Bone marrow (tissue), 2 donors: ENCODE results near the gene BNC2.

Experiments
- DNase-seq, 2 donors: peaks; one replicate each; lab custom pipeline; 2025; lab: John Stamatoyannopoulos, UW

The BNC2 gene

DNA sequence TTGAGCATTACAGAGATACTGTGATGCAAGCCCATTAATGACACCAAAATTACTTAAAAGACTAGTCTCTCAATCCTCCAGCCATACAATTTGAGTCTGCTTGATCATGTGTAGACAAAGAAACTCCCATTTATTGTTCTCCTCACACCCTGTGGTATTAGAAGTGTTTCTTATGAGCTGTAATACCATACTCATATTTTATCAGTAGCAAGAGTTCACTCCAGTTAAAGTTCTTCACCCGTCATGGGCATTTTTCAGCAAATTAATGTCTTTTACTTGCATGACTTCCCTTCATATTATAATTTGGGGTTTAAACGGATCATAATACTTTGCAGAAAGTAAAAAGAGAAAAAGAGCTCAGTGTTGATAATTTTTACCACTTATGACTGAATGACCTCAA lies 242.9 kb downstream of the BNC2 start:
- no peak for DNase-seq

DNA sequence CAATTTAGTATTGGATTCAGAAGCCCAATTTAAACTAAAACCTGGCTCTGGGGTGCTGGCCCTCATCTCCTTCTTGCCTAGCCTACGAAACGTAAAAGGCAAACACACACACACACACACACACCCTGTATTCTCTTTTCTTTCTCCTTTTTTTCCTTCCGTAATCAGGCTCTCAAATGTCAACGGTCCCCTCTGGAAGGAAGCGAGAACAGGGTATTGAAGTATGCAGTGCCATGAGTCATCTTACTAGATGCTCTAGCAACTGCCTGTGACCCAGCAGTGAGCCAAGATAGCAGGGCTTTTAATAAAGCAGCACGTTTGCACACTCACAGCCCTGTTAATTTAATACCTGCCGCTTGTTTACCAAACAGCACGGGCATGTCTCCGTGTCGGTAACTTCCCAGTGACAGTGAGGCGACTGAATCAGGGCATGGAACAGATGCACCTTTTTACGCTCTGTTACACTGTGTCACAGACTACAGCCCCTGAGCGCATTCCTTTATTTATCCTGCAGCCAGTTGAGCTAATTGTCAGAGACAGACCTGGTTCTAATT lies 243.8 kb downstream of the BNC2 start:
- no peak for DNase-seq

DNA sequence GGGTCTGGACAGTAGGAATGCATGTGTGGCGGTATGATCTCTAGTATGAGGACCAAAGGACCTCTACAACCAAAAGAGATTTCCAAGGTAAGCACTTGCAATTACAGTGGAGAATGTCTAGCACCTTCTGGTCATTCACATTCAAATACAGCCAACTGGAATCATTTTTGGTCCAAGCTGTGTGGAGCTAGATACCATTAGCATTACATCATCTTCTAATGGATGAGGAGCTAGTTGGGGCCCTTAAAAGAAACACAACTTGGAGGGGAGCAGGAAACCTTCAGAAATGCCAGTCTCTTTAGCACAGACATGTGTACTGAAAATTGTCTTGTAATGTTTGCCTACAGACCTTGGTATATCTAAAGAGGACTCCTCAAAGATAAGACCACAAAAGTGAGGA lies 244.7 kb downstream of the BNC2 start:
- no peak for DNase-seq

DNA sequence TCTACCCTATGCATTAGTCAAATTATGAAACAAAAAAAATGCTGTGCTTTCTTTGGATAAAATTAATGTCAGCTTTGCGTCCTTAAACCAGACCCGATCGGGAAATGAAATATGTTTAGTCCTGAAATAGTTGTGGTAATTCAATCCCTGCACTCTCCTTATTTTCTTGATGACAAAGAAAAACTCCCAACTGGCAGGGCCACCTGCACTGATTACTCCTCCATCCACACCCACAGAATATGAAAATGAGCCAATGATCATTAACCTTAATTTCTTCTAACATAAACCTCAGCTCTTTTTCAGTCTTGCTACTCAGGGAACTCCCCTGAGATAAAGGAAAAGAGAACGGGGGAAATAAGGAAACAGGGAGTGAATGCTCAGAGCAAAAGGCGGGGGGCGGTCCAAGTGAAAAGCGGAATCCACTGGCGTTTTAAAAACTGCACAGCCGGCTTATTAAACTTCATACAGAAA lies 245.3 kb downstream of the BNC2 start:
- DNase-seq: no peak

DNA sequence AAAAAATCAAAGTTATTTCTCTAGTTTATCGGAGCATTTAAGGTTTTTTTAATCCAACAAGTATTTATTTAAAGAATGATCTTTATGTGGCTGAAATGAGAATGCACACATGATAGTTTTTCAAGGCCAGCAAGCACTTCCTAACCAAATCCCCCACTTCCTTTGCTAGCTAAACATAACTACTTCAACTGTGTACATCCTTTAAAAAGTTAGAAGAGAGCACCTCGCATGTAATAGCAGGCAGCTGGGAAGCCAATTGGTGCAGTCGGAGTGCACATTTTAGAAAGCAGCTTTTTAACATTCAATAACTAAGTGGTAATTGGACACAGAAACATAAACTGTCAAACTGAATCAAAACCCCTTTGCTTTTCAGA lies 245.7 kb downstream of the BNC2 start:
- DNase-seq: no peak

DNA sequence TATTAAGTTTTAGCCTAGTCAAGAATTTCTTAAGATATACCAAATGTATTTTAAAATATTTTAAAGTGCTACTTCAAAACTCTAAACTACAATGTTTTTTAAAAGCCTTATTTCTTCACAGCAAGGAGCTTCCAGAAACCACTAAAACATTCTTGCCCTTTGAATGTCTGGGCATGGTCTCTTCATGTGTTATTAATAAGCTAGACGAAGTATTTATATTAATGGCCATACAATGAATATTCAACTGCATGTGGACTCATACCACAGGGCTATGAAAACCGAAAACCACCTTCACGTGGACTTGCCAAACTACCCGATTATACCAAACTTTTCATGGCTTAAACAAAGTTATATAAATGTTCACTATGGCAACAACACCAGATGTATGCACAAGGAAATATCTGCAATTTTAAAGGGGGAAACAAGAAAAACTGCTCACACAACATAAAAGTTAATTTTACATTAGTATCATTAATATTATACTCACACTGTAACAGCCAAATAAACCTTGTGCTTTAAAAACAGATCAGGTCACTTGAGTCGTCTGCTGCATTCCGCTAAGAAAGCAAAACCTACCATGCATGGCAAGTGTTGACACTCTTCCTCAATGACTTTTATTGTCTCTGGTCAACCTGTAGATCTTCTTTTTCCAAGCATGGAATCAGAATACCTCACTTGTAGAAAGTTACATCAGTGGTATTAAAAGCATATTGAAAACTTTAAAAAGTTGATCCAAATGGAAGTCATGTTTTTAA lies 246.3 kb downstream of the BNC2 start:
- DNase-seq: no peak

DNA sequence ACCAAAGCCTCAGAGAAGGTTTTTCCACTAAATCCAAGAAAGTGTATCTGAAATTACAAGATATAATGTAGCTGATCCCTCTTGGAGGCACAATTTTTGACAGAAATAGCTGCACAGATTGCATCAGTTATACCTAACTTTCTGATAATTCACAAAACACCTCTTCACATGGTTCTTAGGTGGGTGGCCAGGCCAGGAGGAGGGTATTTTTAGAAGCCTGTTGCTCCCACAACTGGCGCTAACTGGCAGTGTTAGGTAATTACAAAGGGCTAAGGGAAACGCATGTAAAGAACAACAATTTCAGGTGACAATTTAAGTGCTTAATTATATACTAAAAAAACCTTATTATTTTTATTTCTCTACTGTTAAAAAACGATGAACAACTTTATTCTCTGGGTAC lies 247.9 kb downstream of the BNC2 start:
- no peak for DNase-seq

DNA sequence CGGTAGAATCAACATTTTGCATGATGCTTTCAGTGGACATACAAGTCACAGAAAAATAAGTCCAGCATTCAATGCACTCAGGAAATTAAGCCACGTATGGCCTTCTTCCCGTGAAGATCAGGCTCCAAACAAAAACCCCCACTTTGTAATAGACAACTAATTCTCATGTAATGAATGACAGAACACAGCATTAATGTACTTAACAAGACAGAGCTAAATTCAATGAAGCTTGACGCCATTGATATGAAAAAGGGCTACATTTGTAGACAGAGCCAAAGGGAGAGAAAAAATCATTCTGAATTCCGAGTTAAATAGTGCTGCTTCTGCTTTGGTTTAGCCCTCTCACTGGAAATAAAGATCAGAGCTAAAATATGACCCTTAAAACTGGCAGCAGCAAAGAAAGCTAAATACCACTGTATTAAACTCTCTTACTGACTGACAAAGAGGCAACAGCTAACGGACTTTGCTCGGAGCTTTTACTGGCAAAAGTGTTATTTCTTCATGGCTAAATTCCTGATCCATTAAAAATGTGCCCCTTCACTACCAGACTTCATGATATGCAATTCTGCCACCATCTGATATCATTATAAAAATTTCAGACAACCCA lies 250.5 kb downstream of the BNC2 start:
- DNase-seq: no peak

DNA sequence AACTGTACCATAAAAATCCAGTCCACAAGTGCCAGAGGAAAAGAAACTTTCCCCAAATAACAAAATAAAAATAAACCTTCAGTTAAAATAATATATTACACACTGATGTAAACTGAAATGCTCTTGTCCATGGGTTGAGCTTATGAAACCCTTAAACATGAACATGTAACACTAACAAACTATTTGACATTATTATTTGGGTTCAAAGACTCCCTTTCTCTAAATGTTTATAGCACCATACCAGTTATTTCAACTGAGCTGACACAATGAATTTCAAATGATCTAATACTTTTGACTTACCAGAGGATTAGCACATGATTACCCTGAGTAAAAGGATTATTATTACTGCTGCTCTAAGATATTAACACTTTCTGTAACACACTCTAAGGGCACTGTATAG lies 251.1 kb downstream of the BNC2 start:
- DNase-seq: no peak

DNA sequence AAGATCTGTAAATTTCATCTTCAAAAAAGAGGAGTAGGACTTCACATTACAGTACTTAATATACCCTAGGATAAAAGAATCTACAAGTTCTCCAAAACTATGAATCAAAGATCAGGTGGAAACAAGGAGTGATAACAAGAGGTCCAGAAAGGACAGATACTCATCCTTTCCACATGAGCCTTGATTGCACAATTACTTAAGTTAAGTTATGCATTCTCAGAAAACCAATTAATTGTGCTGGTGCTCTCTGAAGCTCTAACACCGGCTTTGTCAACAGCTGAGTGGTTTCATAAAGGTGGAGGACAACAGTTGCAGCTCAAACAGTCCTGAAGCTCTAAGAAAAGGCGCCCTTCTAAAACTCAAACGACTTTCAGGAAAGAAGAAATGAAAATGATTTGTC lies 251.9 kb downstream of the BNC2 start:
- DNase-seq: no peak

DNA sequence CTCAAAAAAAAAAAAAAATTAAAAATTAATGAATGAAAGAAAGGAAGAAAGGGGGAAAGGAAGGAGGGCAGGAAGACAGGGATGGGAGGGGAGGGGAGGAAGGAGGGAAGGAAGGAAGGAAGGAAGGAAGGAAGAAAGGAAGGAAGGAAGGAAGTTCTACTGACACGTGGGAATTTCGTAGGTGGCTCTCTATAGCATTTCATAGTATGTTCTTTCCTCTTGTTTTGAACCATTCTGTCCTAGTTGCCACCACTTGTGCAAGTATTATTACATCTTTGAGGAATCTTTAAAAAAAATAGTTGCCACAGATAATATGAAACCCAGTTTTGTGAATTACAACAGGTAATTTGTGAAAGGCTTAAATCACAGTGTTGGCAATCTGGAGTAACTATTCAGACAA lies 253.8 kb downstream of the BNC2 start:
- no peak for DNase-seq

DNA sequence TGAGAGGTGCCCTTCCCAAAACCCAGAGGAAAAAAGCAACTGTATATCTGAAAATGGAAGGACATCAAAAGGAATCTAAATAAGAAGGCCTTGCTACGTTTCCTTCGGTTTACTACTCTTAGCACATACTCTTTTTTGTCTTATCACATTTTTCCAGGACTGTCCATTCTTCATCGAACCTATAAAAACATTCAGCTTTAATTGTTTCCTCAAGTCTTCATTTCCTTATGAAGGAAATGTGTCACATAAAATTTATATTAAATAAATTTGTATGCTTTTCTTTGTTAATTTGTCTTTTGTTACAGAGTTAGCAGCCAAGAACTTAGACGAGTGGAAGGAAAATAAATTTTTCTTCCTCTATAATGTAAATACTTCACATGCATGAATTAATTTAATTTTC lies 255.0 kb downstream of the BNC2 start:
- no peak for DNase-seq

DNA sequence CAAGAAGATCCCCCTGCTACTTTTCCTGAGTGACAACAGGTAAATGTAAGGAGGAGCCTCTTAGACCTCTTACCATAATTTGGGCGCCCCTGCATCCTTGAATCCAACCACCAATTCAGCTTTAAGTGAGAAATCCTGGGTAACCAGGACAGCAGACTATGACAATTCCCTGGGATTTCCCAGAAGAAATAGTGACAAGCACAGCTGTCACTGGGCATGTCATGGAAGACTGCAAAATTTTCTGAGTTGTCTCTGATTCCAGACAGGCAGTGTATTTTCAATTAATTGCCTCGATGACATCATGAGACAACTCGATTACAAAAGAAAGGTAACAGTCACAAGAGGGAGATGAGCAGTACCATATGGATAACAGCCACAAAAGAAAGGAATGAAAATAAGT lies 256.9 kb downstream of the BNC2 start:
- DNase-seq: no peak

DNA sequence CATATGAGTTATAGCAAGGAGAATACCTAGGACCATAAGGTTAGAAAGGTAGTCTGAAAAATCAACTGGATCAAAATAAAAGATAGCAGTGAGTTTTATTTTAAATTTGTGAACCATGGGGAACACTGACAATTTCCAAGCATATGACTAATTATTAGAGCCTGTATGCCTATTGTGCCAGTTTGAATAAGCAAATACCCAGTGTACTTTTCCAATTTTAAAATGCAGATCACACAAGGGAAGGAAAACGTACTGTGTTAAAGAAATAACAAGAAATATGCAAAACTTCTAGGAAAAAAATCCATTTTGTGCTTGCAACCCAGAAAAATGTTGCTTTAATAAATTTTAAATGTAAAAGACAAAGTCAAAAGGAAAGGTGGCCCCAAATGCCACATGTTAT lies 257.4 kb downstream of the BNC2 start:
- DNase-seq: no peak

DNA sequence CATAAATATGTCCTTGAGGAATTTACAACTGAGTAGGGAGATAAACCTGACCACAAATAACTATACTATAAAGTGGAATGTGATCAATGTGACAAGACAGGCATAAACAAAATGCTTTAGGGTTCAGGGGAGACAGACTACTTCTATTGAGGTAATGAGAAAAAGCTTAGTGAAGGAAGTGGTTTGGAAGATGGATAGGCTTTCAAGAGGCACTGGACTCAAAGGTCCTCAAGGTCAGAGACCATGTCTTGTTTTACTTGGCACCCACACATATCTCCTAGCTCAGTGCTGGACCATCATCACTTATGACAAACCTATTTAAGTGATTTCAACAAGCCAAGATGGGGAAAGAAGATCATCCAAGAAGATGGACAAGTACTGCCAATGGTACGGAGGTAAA lies 257.8 kb downstream of the BNC2 start:
- DNase-seq: no peak

DNA sequence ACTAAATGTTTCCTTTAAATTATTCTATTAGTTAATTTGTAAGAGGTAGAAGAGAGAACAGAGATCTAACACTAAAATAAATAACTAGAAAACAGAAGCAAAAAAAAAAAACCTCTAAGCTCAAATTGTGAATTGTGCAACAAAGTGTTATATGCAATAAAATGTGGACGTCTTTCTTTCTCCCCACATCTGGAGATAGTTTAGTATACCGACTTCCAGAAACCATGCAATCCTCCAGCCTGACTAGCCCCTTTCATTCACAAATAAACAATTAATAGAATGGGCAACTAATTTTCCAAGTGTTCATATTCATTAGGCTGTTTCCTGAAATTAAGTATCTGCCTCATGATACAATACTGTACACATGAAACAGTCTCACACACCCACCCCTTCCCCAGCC lies 258.5 kb downstream of the BNC2 start:
- DNase-seq: no peak

DNA sequence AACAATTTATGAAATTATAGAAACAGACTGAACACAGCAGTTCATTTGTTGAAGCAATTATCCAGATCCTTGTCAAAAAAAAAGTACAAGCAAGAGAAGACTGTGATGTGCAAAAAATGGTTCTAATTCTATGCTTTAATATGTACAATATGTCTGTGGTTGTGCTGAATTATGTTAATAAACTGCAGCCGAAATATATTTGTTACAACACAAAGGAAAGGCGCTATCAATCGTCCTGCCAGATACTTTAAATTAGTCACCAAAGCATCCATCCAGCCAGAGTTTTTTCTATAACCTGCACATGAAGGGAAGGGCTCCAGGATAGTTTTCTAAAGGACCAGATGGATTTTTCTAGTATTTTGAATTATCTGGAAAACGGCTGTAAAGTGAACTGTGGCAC lies 259.5 kb downstream of the BNC2 start:
- DNase-seq: no peak

DNA sequence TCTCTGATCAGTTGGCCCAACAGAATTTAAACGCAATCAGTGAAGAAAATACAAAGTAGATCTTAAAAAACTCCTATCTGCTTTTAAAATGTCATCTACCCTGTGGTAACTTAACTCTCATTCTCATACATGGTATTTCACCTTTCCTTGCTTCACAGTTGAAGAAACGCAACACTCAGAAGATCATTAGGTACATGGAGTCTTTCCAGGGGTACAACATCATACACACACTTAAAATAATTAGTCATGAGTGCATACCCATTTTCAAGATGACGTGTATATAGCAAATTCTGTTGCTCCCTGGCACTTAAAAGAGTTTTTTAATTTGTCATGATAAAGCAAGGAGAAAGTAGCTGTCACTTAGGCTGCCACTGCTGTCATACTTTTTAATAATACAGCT lies 259.9 kb downstream of the BNC2 start:
- no peak for DNase-seq

DNA sequence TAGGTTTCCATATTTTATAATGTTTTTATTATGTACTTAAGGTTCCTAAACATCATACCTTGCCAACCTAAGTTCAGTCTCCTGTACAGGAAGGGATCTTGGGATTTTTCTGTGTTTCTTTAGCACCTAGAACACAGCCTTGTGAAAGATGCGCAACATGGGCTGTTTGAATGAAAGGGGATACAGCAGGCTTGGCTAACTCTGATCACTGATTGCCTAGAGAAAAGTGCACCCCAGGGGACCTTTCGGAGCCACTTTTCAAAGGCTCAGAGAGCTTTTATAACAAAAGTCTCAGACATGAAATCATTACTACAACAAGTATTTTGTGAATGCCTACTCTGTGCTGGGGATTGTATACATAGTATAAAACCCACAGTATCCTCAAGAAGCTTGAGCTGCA lies 261.6 kb downstream of the BNC2 start:
- DNase-seq: no peak

DNA sequence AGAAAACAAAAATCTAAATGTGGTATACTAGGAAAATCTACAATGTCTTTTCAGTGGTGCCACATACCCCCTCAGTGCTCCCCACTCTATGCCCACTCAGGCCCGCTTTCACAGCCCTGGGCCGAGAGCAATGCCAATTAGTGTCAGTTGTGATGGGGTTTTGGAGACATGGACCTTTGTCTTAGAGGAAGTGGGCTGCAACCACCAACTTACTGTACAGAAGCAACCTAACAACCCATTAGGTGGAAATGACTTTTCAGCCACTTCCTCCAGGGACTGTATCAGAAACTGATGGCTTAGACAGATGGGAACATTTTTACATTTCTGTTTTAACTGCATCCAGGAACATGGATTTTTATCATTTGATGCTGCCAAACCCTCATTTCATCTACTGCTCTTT lies 268.0 kb downstream of the BNC2 start:
- DNase-seq: no peak

DNA sequence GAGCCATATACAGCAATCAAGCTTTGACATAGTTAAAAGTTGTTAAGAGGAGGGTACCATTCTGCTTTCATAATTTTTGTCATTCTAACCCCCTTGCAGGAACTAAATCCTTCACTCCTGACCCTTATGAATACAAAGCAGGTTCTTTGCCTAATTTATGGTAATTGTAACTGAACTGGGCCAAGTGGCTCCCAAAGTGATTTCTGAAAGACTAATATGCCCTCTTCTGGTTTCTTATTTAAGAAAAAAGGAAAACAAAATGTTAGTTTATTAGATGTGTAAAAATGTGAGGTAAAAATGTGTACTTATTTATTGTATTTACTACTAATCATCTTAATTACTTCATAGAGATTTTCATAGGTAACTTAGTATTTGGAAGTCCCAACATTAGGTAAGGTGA lies 268.5 kb downstream of the BNC2 start:
- DNase-seq: no peak

DNA sequence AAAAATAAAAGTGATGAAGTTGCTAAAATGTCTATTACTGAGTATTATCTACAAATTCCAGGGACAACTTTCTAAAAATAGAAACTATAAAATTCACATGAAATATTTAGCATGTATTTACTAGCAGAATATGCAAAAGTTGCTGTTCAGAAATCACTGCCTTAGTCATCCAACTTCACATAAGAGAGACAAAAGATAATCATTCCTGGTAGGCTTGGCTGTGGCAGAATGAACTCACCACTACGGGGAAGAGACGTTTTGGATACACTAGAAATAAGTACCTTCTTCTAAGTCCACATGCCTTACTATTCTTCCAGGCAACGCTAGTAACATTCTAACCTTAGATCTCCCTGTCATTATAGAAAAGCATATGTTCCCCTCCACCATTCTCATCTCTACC lies 272.2 kb downstream of the BNC2 start:
- no peak for DNase-seq

DNA sequence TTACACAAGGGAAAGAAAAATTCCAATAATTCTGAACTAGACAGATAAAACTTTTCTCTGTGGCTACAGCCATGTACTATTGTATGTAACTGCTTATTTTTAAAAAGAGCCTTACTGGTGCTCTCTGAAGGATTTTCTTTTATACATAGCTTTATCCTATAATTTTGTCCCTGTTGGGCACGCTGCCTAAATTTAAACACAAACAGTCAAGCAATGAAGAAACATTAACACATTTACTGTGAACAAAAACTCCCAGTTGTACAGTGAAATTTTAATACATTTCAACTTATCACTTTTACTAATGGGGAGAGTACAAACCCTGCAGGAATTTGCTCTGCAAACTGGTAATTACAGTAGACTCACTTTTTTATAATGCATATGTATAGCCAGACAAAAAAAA lies 273.3 kb downstream of the BNC2 start:
- no peak for DNase-seq

DNA sequence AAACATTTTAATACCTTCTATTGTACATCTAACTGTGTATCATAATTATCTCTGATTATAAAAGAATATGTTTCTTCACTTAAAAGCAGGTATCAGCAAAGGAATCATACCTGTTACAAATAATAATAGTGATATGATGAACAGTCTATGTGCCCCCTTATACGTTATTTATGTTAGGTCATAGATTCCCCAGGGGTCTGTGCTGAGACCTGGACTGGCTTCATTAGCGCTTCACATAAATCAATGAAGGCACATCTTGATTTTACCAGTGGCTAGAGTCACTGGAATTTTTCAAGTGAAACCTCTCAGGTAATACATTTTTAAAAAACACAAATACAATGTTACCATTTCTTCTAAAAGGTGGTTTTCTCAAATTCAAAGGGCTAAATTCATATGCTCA lies 275.2 kb downstream of the BNC2 start:
- no peak for DNase-seq
